NCI-H2171 treated with DMSO at 0.1 percent for 48 hours (cell line): ENCODE data around the gene ANO7.

ENCODE experiments used
- DNase-seq: peaks from one replicate; lab custom pipeline; 2025; lab: John Stamatoyannopoulos, UW

The ANO7 gene

DNA sequence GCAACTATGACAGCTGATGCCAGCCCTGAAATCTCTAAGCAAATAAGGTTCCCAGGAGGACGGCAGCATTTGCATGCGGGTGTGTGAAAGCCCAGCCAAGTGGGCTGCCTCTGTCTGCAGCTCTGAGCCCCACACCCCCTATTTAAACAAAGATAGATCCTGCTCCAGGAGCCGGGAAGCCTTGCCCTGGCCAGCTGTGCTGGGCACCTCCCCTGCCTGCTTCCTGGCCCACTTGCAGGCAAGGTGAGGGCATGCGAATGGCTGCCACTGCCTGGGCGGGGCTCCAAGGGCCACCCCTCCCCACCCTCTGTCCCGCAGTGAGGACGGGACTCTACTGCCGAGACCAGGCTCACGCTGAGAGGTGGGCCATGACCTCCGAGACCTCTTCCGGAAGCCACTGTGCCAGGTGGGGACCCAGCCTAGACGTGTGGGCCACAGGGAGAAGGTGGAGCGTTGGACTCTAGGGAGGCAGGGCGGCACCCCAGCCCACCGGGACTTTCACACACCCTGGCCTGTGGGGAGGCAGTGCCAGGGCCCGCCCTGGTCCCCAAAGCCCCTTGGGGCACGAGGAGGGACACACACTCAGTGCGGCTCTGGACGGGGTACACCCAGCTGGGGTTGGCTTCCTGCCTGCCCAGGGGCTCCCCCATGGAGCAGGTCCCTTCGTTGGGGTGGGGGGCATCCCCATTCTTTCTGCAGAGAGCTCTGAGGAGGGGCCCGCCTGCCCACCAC lies at the start of gene ANO7:
ANO7 (plus strand) TSS at position 317 of the 732 bp plus-strand sequence. CDS start 1,387 bp downstream, outside the sequence.
- no peak for DNase-seq

DNA sequence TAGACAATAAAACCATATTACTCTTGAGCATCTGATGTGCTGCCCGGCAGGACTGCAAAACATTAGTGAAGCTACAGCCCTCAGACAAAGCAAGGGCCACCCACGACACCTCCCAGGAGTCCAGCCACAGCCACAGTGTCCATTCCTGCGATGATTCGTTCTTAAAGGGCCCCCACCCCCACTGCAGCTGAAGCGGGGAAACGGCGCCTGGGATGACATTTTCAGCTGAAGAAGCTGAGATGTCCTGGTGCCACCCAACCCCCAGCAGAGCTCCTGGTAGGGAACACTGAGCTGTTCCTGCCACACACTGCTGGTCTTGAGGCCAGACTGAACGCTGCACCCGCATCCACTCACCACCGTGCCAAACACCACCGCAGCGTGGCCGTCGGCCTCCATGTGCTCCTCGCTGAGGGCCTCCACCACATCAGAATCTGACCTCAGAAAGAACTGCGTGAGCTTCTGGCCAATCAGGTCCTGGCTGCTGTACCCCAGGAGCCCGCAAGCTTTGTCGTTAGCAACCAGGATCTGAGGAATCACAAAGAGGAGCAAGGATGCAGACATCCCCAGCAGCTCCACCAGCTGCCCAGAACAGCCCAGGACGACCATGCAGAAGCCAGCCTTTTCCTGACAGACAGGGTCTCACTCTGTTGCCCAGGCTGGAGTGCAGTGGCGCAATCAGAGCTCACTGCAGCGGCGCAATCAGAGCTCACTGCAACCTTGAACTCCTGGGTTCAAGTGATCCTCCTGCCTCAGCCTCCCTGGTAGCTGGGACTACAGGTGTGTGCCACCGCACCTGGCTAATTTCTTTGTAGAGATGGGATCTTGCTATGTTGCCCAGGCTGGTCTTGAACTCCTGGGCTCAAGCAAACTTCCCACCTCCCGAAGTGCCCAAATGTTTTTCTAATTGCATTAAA lies 48.7 kb upstream of the ANO7 start:
- DNase-seq, result no peak

DNA sequence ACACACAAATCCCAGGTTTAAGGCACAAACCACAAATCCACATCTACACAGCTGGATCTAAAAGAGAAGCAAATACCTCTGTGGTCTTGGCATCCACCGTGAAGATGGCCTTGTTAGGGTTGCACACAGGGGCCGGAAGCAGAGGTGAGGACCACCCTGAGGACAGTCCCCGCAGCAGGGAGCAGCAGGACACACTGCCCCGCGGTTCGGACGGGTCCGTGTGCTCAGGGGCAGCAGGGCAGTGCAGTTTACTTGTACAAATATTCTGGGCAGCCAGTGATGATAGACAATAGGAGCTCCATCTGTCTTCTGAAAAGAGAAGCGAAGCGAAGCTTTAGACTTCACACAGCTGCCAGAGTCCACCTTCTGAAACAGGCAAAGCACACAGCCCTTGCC lies 48.0 kb upstream of the ANO7 start:
- DNase-seq, result no peak

GRCh38 chr2:241141214-241141770 lies 47.2 kb upstream of the ANO7 start:
- no peak for DNase-seq

DNA sequence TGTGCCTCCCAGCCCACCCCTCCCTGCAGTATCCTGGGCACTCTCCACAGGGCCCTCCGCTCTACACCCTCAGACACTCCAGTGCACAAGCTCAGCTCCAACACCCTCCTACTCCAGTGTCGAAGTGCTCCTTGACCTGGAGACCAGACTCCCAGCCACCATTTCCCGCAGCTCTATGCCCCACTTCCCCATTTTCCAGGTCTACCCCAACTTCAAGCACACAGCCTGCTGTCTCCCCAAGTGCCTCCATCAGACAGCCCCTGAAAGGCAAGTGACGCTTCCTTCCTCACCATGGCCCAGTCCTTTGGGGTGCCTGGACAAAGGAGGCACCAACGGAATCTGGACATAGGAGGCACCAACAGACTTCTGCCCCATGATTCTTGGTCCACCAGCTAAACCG lies 46.4 kb upstream of the ANO7 start:
- DNase-seq, result no peak

DNA sequence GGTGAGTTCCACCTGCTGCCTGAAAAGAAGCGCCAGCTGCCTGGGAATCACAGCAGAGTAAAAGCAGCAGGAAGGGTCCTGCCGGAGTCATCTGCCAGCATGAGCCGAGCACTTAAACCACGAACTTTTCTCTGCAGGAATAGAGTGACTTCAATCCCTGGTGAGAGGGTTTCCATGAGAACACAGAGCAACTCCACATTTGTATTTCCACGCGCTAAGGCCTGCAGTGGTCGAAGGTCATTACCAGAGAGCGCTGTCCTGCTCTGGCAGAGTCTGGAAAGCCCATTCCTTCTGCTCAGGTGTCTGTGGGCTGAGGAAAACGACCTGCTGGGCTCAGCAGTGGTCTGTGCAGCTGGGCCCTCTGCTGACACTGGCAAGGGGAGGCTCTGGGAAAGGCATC lies 45.9 kb upstream of the ANO7 start:
- DNase-seq, result no peak

DNA sequence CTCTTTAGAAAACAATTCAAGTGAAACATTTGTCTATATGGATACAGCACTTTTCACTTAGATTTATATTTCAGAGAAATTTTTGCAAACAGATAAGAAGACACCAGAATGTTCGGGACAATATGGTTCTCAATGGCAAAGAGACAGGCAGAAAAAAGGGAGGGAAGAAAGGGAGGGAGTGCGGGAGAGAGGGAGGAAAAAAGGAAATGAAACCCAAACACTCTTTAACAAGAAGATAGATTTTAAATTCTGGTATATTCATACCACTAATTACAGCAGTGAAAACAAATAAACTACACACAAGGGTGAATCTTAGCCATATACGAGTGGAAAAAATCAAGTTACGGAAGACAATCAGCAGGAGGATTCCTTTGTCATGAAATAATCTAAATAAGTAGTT lies 42.2 kb upstream of the ANO7 start:
- no peak for DNase-seq

DNA sequence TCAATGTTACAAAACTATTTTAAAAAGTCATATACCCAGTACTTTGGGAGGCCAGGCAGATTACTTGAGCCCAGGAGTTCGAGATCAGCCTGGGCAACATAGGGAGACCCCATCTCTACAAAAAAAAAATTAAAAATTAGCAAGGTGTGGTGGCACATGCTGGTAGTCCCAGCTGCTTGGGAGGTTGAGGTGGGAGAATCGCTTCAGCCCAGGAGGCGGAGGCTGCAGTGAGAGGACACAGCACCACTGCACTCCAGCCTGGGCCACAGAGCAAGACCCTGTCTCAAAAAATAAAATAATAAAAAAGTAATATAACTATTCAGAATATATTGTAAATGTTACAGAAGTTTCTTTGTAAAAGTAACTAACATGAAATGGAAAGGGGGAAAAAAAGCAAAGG lies 41.1 kb upstream of the ANO7 start:
- no peak for DNase-seq

- no peak for DNase-seq
Observed at GRCh38 chr2:241148239-241148638, 40.2 kb upstream of the ANO7 start.

DNA sequence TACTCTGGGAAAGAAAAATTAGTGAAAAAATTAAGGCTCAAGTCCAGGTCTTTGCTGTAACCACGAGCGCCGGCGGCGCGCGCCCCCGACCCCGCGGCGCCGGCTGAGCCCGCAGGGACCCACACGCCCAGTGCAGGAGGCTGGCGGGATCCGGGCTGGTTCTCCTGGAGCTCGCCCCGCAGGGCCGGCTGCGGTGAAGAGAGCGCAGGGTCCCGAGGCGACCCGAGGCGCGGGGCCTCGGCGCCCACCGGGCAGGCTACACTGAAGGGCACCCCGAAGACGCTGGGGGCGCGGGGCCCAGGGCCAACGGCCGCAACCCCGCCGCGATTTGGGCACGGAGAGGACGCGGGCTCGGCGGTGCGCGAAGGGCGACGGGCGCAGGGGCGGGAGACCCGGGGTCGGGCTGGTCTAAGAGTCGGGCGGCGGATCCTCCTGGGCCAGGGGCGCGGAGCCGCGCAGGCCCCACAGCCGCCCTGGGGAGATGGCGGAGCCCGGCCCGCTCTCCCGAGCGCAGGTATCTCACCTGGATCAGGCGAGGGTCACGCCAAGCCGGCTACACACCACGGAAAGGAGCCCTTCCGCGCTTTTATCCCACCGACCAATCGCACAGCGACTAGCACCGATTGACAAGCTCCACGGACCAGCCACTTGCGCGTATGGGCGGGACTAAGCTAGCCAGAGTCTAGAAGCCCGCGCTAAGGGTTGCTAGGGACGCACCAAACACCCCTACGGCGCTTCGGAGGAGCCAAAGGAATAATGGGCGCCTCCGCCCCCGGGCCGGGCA lies 39.4 kb upstream of the ANO7 start, which contains the start of gene PASK:
PASK (minus strand) TSS at position 582 of the 784 bp plus-strand sequence. CDS start 6,440 bp downstream, outside the sequence.
- peak; percentile 90 for DNase-seq

DNA sequence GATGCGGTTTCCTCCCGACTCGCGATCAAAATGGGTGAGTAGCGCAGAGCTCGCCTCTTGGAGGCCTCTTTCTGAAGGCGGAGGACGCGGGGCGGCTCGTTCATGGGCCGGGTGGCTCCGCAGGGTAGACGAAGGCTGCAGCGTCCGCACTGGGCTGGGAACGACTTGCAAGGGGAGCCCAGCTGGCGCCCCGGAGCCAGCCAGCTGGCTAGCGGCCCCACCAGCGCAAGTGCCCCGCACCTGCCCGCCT lies 38.9 kb upstream of the ANO7 start:
- no peak for DNase-seq

GRCh38 chr2:241149925-241150659 lies 38.4 kb upstream of the ANO7 start, which contains the start of gene PPP1R7:
TSS of gene PPP1R7 (plus strand) at chr2:241150467. CDS start at chr2:241150496, 29 bp downstream.
- peak; percentile 85 for DNase-seq

- DNase-seq, result no peak
Observed at GRCh38 chr2:241150660-241151530, 37.6 kb upstream of the ANO7 start.

DNA sequence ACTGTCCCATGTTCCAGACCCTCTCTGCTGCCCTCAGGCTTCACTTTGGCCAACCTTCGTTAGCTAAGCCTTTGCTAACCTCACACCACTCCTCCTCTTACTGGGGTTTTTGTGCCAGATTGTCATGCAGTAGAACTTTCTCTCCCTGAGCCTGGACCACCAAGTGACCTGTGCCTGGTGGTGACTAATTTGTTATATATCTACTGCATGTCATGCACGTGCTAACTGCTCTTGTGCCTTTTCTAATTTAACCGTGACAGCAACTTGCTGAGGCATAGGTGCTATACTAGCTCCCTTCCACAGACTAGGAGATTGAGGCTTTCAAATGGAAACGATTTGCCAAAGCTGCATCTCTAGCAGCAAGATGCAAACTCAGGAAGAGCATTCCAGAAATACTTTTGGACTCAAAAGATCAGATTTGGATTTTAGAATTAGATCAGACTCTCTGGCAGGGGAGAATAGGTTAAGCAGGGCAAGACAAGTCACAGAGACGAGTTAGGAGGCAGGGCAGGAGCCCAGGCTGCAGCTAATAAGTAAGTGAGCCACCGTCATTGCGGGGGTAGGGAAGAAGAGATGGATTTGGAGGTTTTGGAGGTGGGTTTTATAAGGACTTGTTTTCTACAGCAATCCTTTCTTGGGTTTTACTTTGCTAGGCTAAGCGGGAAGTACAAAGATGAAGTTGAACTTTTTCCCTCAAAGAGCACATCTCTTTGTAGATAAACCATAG lies 36.4 kb upstream of the ANO7 start:
- no peak for DNase-seq

- no peak for DNase-seq
Observed at GRCh38 chr2:241153616-241154015, 34.9 kb upstream of the ANO7 start.

DNA sequence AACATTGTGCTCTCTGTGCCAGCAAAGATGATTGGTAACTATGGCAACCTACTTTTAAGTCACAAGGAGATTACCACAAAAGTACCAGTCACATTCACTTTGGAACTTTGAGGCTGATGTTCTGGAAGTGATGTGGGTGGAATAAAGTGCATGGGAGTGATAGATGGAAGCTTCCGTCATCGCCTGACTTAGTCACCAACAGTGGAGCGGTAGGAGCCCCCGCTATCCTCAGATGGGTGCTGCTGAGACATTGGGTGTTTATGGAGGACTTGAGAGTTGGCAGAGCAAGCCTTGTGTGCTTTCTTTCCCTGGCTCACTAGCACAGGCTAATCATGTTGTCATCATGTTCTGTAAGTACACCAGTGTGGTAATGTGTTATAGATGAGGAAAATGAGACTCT lies 33.6 kb upstream of the ANO7 start:
- no peak for DNase-seq

- no peak for DNase-seq
Observed at GRCh38 chr2:241155936-241156335, 32.5 kb upstream of the ANO7 start.

GRCh38 chr2:241156971-241157441 lies 31.5 kb upstream of the ANO7 start:
- no peak for DNase-seq

DNA sequence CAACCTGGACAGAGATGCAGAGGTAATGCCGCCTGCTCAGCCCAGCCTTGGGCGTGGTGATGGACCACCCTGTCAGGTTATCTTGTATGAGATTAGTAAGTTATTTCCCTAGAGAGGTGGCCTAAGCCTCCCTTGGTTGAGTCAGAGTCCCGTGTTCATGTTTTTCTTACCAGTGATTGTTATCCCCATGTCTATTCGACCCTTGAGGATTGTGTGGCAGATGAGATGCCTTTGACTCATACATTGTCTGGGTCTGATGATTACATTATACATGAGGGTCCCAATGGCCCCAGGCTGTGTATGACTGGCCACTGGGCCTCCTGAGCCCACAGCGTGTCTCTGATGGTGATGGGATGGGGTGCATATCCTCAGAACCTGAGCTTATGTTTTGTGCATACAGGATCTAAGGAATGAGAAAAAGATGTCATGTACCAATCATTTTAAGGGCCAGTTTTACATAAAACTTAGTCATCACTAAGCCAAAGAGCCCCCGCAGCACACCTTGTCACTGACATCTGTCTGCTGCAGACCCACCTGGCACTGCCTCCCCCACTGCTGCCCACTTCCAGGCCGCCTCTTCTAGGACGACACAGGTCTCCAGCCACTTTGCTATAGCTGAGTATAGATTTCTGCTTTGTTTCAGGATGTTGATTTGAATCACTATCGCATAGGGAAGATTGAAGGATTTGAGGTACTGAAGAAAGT lies 30.5 kb upstream of the ANO7 start:
- DNase-seq, result no peak
